ENCODE measurements around the gene CHCHD6. TPM values are rescaled to one million over a fixed set of nuclear protein-coding genes. Genes with fewer than 3 reads are reported as not detected.

Gene CHCHD6
- total and polyA plus RNA-seq, 2 of the 4 experiments (the other 2 are of a cell fraction): 18.8 to 28.9 TPM

GRCh38 chr3:126734106-126734723 is 30.2 kb downstream of the CHCHD6 start:
- Histone ChIP-seq H4K8ac (ENCODE audit: low read depth in 2 of 2, low read length in 2 of 2) (no peak overlapping the region), H3K23ac (ENCODE audit: low read depth, low read length) (no peak overlapping the region), H3K9me3 (ENCODE audit: control insufficient read depth, insufficient read depth, low read length) (no peaks in the 10 kb centered on the region), H2AK5ac (ENCODE audit: low read depth, low read length) (no peak overlapping the region), H3K27ac (ENCODE audit: insufficient read depth, low read length) (no peak overlapping the region), H3K36me3 (ENCODE audit: control insufficient read depth, insufficient read depth, low read length) (peaks cover 4% of the 10 kb centered on the region), H3K4ac (ENCODE audit: low read depth, low read length) (no peak overlapping the region), H3K4me3 (ENCODE audit: insufficient read depth, low read depth, low read length) (no peak overlapping the region), H3K4me2 (ENCODE audit: low read depth, low read length) (no peak overlapping the region), H3K27me3 (ENCODE audit: control insufficient read depth, insufficient read depth, low read length) (no peaks in the 10 kb centered on the region), H2BK15ac (ENCODE audit: low read depth, low read length) (no peak overlapping the region), H3K9me1 (ENCODE audit: insufficient read depth, low read length) (peaks cover 12% of the 10 kb centered on the region; the same call in 1 of the 2 replicates), H3K79me1 (ENCODE audit: low read depth in 1 of 2, low read length in 2 of 2) (no peaks in the 10 kb centered on the region; a peak in 2 of 4 replicates), H2BK20ac (ENCODE audit: low read depth, low read length) (no peak overlapping the region), H3K56ac (ENCODE audit: extremely low read depth, insufficient read depth, low read length) (no peak overlapping the region), H4K20me1 (ENCODE audit: insufficient read depth, low read length) (no peaks in the 10 kb centered on the region), H3K18ac (ENCODE audit: low read depth, low read length) (no peak overlapping the region), H3K14ac (replicated peaks; ENCODE audit: low read depth, low read length) (no peak overlapping the region), H2BK120ac (ENCODE audit: low read depth, low read length) (no peak overlapping the region), H2AFZ (replicated peaks; ENCODE audit: low read length, poor library complexity) (no peak overlapping the region), H2AK9ac (replicated peaks; ENCODE audit: low read depth, low read length, poor library complexity) (no peak overlapping the region), H4K91ac (ENCODE audit: insufficient read depth, low read depth, low read length) (no peak overlapping the region), H4K5ac (ENCODE audit: low read depth, low read length) (no peak overlapping the region), H3K4me1 (ENCODE audit: control insufficient read depth, insufficient read depth, low read length) (peaks cover 2% of the 10 kb centered on the region; the same call in 1 of the 2 replicates), H2BK5ac (ENCODE audit: low read depth, low read length, poor library complexity, severe bottlenecking) (no peak overlapping the region), H3K9ac (ENCODE audit: low read depth, low read length) (no peak overlapping the region)
- ATAC-seq (ENCODE audit: low read depth): no peak
- ChIA-PET POLR2A (ENCODE audit: unreplicated experiment) (no interaction called here), CTCF (no interaction called here)
- WGBS, 2 experiments (ENCODE audit: extremely low coverage in 2 of 2, insufficient read length in 1 of 2): 93% methylated on average over 4 of the region's 5 CpGs; no CpG with 5 or more reads in 1 of the 2 experiments
- intact Hi-C loops (cut with micrococcal nuclease) (no loop called here), in situ Hi-C loops (cut with MboI; ENCODE audit: low sequenced_read_pairs) (no loop called here), dilution Hi-C loops (cut with HindIII; ENCODE audit: low sequenced_read_pairs, unreplicated experiment) (no loop called here)
- TF ChIP-seq BHLHE40 (IDR thresholded peaks at IDR 0.05; ENCODE audit: low read depth, low read length): no peak
- TF ChIP-seq POLR2A (IDR thresholded peaks at IDR 0.05; ENCODE audit: low read depth, low read length): no peak
- no peak for TF ChIP-seq RCOR1 (IDR thresholded peaks at IDR 0.05; ENCODE audit: insufficient replicate concordance, low read length)
- no peak for TF ChIP-seq RFX5 (IDR thresholded peaks at IDR 0.05; ENCODE audit: low read depth, low read length)
- TF ChIP-seq MXI1 (IDR thresholded peaks at IDR 0.05; ENCODE audit: borderline replicate concordance, low read depth, low read length): no peak
- TF ChIP-seq CEBPB (IDR thresholded peaks at IDR 0.05; ENCODE audit: low read depth, low read length): no peak
- no peak for TF ChIP-seq CHD1 (IDR thresholded peaks at IDR 0.05; ENCODE audit: low read depth, low read length)
- no peak for TF ChIP-seq MAZ (IDR thresholded peaks at IDR 0.05; ENCODE audit: borderline replicate concordance, low read depth, low read length)
- TF ChIP-seq SMC3 (IDR thresholded peaks at IDR 0.05; ENCODE audit: low read depth, low read length): no peak
- no TSS peak for BruUV-seq (replicated peaks)
- no peak for DNase-seq

Measured in IMR-90 (cell line).